Frontal cortex (tissue), 4 donors: ENCODE measurements around the gene PVALEF. TPM values are rescaled to one million over a fixed set of nuclear protein-coding genes. Genes with fewer than 3 reads are reported as not detected.
A peak's percentile ranks its signal among the peaks of the same experiment; 100 is the strongest.
"Not testable (repeated sequence)": the region's sequence is repeated elsewhere in the genome, so short reads cannot be mapped to it uniquely, and the experiment has no call there.

Experiments used
- DNase-seq, 2 donors: peaks; one replicate each; pipeline ENCODE4 v3.0.0; 2012; ENCODE audit warnings: low spot score in 2 of 2
- FAIRE-seq: peaks from 2 replicates; lab custom pipeline; 2012; peaks lifted over from hg19 to GRCh38; lab: Jason Lieb, UNC
- total RNA-seq: library from RNA; depleted of rRNA; stranded (reverse); fragments of >200 nt; gene quantifications from one replicate; pipeline ENCODE4 v1.2.3, GENCODE V29; 2014
- donor health status: control.
- donor health status: control.
- donor health status: control.

PVALEF gene
- total RNA-seq, 1 donor from 2014 or later, result not detected

- DNase-seq (no peak), FAIRE-seq (no peak)
These were observed 41.4 kb downstream of the PVALEF start for GRCh38 chr17:81206657-81207056.

GRCh38 chr17:81207610-81208581 lies 42.6 kb downstream of the PVALEF start:
- FAIRE-seq, result no peak
- DNase-seq, result no peak

GRCh38 chr17:81208651-81209050 lies 43.3 kb downstream of the PVALEF start:
- no peak for FAIRE-seq
- DNase-seq, result no peak

- no peak for DNase-seq
- FAIRE-seq, result no peak
These were observed 43.8 kb downstream of the PVALEF start for GRCh38 chr17:81209141-81209540.

GRCh38 chr17:81210466-81210865 lies 45.2 kb downstream of the PVALEF start:
- no peak for DNase-seq
- no peak for FAIRE-seq

GRCh38 chr17:81210868-81211267 lies 45.6 kb downstream of the PVALEF start:
- DNase-seq, result no peak
- FAIRE-seq, result no peak

GRCh38 chr17:81212365-81212764 lies 47.1 kb downstream of the PVALEF start:
- FAIRE-seq (no peak), DNase-seq (no peak)

GRCh38 chr17:81213978-81214377 lies 48.7 kb downstream of the PVALEF start:
- no peak for FAIRE-seq
- DNase-seq, result no peak

- FAIRE-seq, result no peak
- no peak for DNase-seq
These were observed 52.2 kb downstream of the PVALEF start for GRCh38 chr17:81217491-81217890.

GRCh38 chr17:81218459-81218858 lies 53.2 kb downstream of the PVALEF start:
- DNase-seq (no peak), FAIRE-seq (no peak)

GRCh38 chr17:81218991-81219390 lies 53.7 kb downstream of the PVALEF start:
- no peak for DNase-seq
- no peak for FAIRE-seq

- FAIRE-seq (no peak), DNase-seq (no peak)
These were observed 54.3 kb downstream of the PVALEF start for GRCh38 chr17:81219476-81220180.

- no peak for DNase-seq
- FAIRE-seq, result no peak
These were observed 56.1 kb downstream of the PVALEF start for GRCh38 chr17:81221371-81221841.

GRCh38 chr17:81221842-81222619 lies 56.7 kb downstream of the PVALEF start:
- no peak for DNase-seq
- FAIRE-seq, result no peak

GRCh38 chr17:81222620-81222905 lies 57.3 kb downstream of the PVALEF start:
- DNase-seq (no peak), FAIRE-seq (no peak)

- DNase-seq (peak; percentile 99 to 100), FAIRE-seq (no peak)
These were observed 57.8 kb downstream of the PVALEF start, which contains the start of gene CEP131 for GRCh38 chr17:81222906-81223761. Gene CEP131, minus strand, starts transcription at chr17:81222965. Its CDS starts 2,909 bp downstream, at chr17:81220056.

- DNase-seq, result no peak
- no peak for FAIRE-seq
These were observed 58.4 kb downstream of the PVALEF start for GRCh38 chr17:81223762-81224130.

GRCh38 chr17:81227630-81228029 lies 62.3 kb downstream of the PVALEF start:
- not testable (repeated sequence) for DNase-seq, FAIRE-seq

GRCh38 chr17:81228420-81228819 lies 63.1 kb downstream of the PVALEF start:
- DNase-seq (no peak), FAIRE-seq (no peak)
